Adrenal gland (tissue), 12 donors: ENCODE measurements around the gene DIO1. TPM values are rescaled to one million over a fixed set of nuclear protein-coding genes. Genes with fewer than 3 reads are reported as not detected.

Source experiments
- DNase-seq, 7 donors: peaks; one replicate each; pipeline ENCODE4 v3.0.0-alpha.2; 2019 to 2020
- H3K27ac ChIP-seq, 5 donors: fragments of 200-600 bp; sonication (generic) in 4 of 5; 1 replicate in 3 of 5; 2 replicates in 2 of 5; pipeline versions ENCODE4 v1.5.1 to v1.8.0; 2016 to 2020; ENCODE audit warnings: mild to moderate bottlenecking in 1 of 5
- H3K27me3 ChIP-seq: fragments of 200-600 bp; 2 replicates; pipeline ENCODE4 v1.8.0; 2021
- H3K36me3 ChIP-seq, 2 donors: fragments of 200-600 bp; replicated peaks in 1 of 2; 1 replicate in 1 of 2; 2 replicates in 1 of 2; pipeline versions ENCODE4 v1.5.1 to v1.8.0; 2018 to 2022
- H3K4me1 ChIP-seq, 2 donors: fragments of 200-600 bp; replicated peaks in 1 of 2; 1 replicate in 1 of 2; 2 replicates in 1 of 2; pipeline versions ENCODE4 v1.5.1 to v1.8.0; 2018 to 2021
- H3K4me3 ChIP-seq, 4 donors: fragments of 200-600 bp; sonication (generic) in 3 of 4; one replicate each; pipeline ENCODE4 v1.5.1; 2016 to 2018
- H3K9me3 ChIP-seq, 3 donors: fragments of 200-600 bp; sonication (generic) in 1 of 3; replicated peaks in 1 of 3; 1 replicate in 2 of 3; 2 replicates in 1 of 3; pipeline versions ENCODE4 v1.5.1 to v1.8.0; 2016 to 2021
- POLR2A ChIP-seq, 2 donors: fragments of 450-650 bp; IDR thresholded peaks; one replicate each; pipeline ENCODE4 v1.6.1; 2017; ENCODE audit warnings: antibody characterized with exemption in 2 of 2, mild to moderate bottlenecking in 2 of 2, moderate library complexity in 1 of 2
- WGBS, 4 donors: extraction: QIAGEN DNeasy Blood & Tissue Kit in 2 of 4; methylation state at CpG; one replicate each; pipeline versions ENCODE4 v1.1.5 to v1.1.7; 2013 to 2017; 5-methylcytosine and 5-hydroxymethylcytosine counted together
- intact Hi-C, 2 donors: fragments of 100-400 bp; cut with DNase I; formaldehyde crosslinking; loops; one replicate each; pipeline versions ENCODE4 v1.14.1 to v1.15.0; 2022 to 2023
- polyA plus RNA-seq, 3 donors: library from polyadenylated mRNA; stranded (reverse); fragments of 200-250 nt in 2 of 3; fragments of 350-450 nt in 1 of 3; fragmentation: Illumina TruSeq in 1 of 3; extraction: RNeasy Lipid Tissue Mini Kit (QIAGEN cat#74804) in 1 of 3; gene quantifications; one replicate each; pipeline ENCODE4 v1.2.3, GENCODE V29; 2013 to 2014
- total RNA-seq, 9 donors: library from RNA; depleted of rRNA in 4 of 9; stranded (reverse); fragments of >200 nt in 4 of 9; fragments of 120-200 nt in 1 of 9; fragmentation: NEBNext Ultra II Directional in 1 of 9; extraction: Animal tissue kit (Norgen Biotek cat#: 25700) in 1 of 9; gene quantifications; one replicate each; pipeline versions ENCODE4 v1.1.0 to v1.2.4, GENCODE V29; 2013 to 2023
- TF ChIP-seq, protein P1 (sequence below), 6 experiments: fragments of 450-650 bp in 4 of 6; fragments of 200-600 bp in 2 of 6; sonication (generic) in 1 of 6; IDR thresholded peaks; 1 replicate in 5 of 6; 2 replicates in 1 of 6; pipeline versions ENCODE4 v1.5.1 to v1.8.0; 2016 to 2021; ENCODE audit warnings: antibody characterized with exemption in 6 of 6, mild to moderate bottlenecking in 2 of 6, moderate library complexity in 1 of 6
- donor health status: healthy with polysubstance abuse.
- donor health status: Bipolar disorder and iron deficiency.
- donor health status: DM: yes; HTN: yes; CAD: no.
- donor health status: DM: no; HTN: no; CAD: no.
- donor health status: DM: no; HTN: no; CAD: no.
- donor health status: DM: yes; HTN: yes; CAD: no.

Gene DIO1
- total and polyA plus RNA-seq, 12 donors: 0.03 to 1.5 (median 0.11) TPM; not detected in 7

DNA sequence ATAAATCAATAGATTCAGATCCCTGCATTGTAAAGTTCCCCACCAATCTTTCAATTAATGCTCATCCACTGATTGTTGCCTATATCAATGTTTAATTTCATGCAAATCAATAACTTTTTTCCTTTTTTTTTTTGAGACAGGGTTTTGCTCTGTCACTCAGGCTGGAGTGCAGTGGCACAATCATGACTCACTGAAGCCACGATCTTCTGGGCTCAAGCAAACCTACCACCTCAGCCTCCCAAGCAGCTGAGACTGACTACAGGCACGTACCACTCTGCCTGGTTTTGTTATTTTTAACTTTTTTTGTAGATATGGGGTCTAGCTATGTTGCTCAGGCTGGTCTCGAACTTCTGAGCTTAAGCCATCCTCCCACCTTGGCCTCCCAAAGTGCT is 25.7 kb downstream of the DIO1 start:
- Histone ChIP-seq H3K9me3 (no peaks in the 10 kb centered on the region), H3K4me3 (no peak overlapping the region), H3K4me1 (peaks cover 0 to 6% of the 10 kb centered on the region in 2 donors), H3K36me3 (peaks cover 0 to 23% of the 10 kb centered on the region in 2 donors), H3K27me3 (no peaks in the 10 kb centered on the region), H3K27ac (no peak overlapping the region)
- intact Hi-C loops: no loop called here
- TF ChIP-seq POLR2A (IDR thresholded peaks at IDR 0.05): no peak
- WGBS, 4 donors: 76 to 80% (median 78%) methylated on average over 3 of the region's 3 CpGs
- no peak for DNase-seq

DNA sequence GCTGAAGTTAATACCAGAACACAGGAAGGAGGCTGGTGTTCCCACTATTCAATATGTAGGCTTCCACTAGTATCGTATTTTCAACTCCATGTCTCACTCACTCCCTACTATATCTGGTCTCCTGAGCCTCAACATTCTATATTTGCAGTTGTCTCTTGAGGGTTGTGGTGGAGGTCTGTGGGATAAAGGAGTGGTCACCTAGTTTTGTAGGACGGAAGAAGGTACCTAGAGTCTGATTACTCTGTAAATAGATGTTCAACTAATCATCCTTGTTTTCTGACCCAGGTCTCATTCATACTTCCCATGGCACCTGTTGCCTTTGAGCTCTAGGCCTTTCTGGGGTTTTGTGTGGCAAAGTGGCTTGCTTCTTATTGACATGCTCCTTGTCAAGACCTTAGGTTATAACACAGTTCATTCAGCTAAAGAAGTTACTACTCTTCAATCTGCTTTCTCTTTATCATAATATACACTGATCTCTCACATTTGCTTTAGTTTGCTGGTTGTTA is 33.4 kb downstream of the DIO1 start:
- Histone ChIP-seq H3K4me3 (no peak overlapping the region), H3K27me3 (no peaks in the 10 kb centered on the region), H3K27ac (no peak overlapping the region), H3K36me3 (peaks cover 0 to 20% of the 10 kb centered on the region in 2 donors), H3K4me1 (no peaks in the 10 kb centered on the region), H3K9me3 (no peaks in the 10 kb centered on the region)
- intact Hi-C loops: no loop called here
- TF ChIP-seq, protein P1, sequence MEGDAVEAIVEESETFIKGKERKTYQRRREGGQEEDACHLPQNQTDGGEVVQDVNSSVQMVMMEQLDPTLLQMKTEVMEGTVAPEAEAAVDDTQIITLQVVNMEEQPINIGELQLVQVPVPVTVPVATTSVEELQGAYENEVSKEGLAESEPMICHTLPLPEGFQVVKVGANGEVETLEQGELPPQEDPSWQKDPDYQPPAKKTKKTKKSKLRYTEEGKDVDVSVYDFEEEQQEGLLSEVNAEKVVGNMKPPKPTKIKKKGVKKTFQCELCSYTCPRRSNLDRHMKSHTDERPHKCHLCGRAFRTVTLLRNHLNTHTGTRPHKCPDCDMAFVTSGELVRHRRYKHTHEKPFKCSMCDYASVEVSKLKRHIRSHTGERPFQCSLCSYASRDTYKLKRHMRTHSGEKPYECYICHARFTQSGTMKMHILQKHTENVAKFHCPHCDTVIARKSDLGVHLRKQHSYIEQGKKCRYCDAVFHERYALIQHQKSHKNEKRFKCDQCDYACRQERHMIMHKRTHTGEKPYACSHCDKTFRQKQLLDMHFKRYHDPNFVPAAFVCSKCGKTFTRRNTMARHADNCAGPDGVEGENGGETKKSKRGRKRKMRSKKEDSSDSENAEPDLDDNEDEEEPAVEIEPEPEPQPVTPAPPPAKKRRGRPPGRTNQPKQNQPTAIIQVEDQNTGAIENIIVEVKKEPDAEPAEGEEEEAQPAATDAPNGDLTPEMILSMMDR (IDR thresholded peaks at IDR 0.05): no peak
- TF ChIP-seq POLR2A (IDR thresholded peaks at IDR 0.05): no peak
- WGBS, 4 donors: 93 to 99% (median 98%) methylated on average over 2 of the region's 2 CpGs
- no peak for DNase-seq

DNA sequence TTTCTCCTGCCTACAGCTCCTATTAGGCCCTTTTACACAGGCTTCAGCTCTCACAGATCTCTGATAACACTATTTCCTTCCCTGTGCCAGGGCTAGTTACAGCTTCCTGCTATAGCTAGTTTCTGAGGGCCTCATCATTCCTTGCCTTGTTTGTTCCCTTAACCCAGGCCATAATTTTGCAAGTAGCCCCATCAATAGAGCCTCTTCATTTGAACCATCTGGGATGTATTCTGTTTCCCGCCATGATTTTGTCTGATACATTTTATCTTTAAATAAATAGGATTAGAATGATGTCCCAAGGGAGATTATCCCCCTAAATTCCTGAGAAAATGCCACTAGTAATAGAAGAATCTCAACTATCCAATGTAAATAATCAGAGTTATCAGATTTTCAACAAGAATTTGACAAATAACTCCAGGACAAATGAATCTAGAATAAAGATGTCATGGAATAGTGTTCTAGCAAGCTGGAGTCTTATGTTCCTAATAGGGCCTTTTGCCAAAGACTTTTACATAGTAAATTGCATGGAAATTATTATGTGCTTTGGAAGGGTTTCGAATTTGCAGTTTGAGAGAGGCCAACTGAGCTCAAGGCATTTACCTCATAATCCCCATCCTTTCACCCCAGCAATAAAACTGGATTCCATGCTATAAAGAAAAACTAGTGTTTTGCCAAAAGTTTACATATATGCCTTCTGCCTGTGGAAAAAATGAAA is 35.4 kb downstream of the DIO1 start:
- intact Hi-C loops: no loop called here
- DNase-seq: no peak
- no peak for TF ChIP-seq POLR2A (IDR thresholded peaks at IDR 0.05)
- TF ChIP-seq, protein P1 (IDR thresholded peaks at IDR 0.05): no peak
- 81 to 92% (median 85%) methylated on average over 2 of the region's 2 CpGs for WGBS, 4 donors
- Histone ChIP-seq H3K4me1 (no peaks in the 10 kb centered on the region), H3K4me3 (no peak overlapping the region), H3K9me3 (peaks cover 0 to 2% (median 0%) of the 10 kb centered on the region in 3 donors), H3K27ac (no peak overlapping the region), H3K36me3 (peaks cover 0 to 7% of the 10 kb centered on the region in 2 donors), H3K27me3 (no peaks in the 10 kb centered on the region)

DNA sequence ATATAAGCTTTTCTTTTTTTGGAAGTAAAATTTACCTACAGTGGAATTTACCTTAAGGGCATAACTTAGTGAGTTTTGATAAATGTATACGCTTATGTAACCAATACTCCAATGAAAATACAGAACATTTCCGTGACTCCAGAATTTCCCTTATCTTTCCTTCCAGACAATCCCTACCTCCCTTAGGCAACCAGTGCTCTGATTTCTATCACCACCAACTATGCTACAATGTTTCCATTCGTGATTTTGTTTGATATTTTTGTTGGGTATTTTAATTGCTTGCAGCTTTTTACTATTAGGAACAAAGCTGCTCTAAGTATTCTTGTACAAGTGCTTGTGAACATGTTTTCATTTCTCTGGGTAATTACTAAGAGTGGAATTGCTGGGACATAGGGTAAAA is 36.9 kb downstream of the DIO1 start:
- Histone ChIP-seq H3K4me3 (no peak overlapping the region), H3K27ac (no peak overlapping the region), H3K9me3 (peaks cover 0 to 4% (median 0%) of the 10 kb centered on the region in 3 donors), H3K4me1 (no peaks in the 10 kb centered on the region), H3K27me3 (no peaks in the 10 kb centered on the region), H3K36me3 (peaks cover 0 to 7% of the 10 kb centered on the region in 2 donors)
- no peak for TF ChIP-seq POLR2A (IDR thresholded peaks at IDR 0.05)
- TF ChIP-seq, protein P1 (IDR thresholded peaks at IDR 0.05): no peak
- 94 to 97% (median 94%) methylated on average over 3 of the region's 3 CpGs for WGBS, 4 donors
- no peak for DNase-seq
- intact Hi-C loops: no loop called here

DNA sequence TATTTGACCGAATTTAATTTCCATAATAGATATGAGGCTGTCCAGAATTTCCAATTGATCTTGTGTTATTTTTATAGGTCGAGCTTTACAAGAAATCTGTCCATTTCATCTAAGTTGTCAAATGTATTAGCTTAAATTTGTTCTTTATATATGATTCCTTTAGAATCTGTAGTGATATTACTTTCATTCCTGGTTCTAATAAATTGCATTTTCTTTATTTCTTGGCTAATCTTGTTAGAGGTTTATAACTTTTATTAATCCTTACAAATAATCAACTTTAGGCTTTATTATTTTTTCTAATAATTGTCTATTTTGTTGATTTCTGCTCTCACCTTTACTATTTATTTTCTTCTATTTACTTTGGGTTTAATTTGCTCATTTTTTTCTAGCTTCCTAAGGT is 37.5 kb downstream of the DIO1 start:
- peaks cover 0 to 7% of the 10 kb centered on the region in 2 donors for H3K36me3 ChIP-seq
- no peak overlapping the region for H3K4me3 ChIP-seq
- H3K4me1 ChIP-seq: no peaks in the 10 kb centered on the region
- intact Hi-C loops: no loop called here
- H3K27me3 ChIP-seq: no peaks in the 10 kb centered on the region
- no peak for DNase-seq
- no peak for TF ChIP-seq POLR2A (IDR thresholded peaks at IDR 0.05)
- TF ChIP-seq, protein P1 (IDR thresholded peaks at IDR 0.05): no peak
- H3K27ac ChIP-seq: no peak overlapping the region
- H3K9me3 ChIP-seq: peaks cover 0 to 4% (median 0%) of the 10 kb centered on the region in 3 donors
- 96 to 100% (median 98%) methylated on average over 2 of the region's 2 CpGs for WGBS, 4 donors
